Bronchial epithelial cell (primary cell): ENCODE data around the gene RGCC. TPM values are rescaled to one million over a fixed set of nuclear protein-coding genes. Genes with fewer than 3 reads are reported as not detected.

Experiments
- DNase-seq: peaks from one replicate; pipeline ENCODE4 v3.0.0-alpha.2; 2010; ENCODE audit warnings: low read depth
- FAIRE-seq: peaks from 2 replicates; lab custom pipeline; 2011; peaks lifted over from hg19 to GRCh38; lab: Jason Lieb, UNC
- H3K27me3 ChIP-seq: 2 replicates; pipeline ENCODE4 v1.5.1; 2011; ENCODE audit warnings: low read length; ENCODE audit not compliant: control insufficient read depth, insufficient read depth
- H3K36me3 ChIP-seq: 2 replicates; pipeline ENCODE4 v1.5.1; 2011; ENCODE audit warnings: low read length; ENCODE audit not compliant: control insufficient read depth, insufficient read depth
- H3K4me3 ChIP-seq: 2 replicates; pipeline ENCODE4 v1.5.1; 2011; ENCODE audit warnings: mild to moderate bottlenecking, low read depth, low read length, control low read depth
- CTCF ChIP-seq: IDR thresholded peaks from 2 replicates; pipeline ENCODE4 v1.5.1; 2011; ENCODE audit warnings: mild to moderate bottlenecking, moderate library complexity, low read length, control low read depth, inconsistent platforms; ENCODE audit not compliant: insufficient read depth, severe bottlenecking
- total RNA-seq: library from RNA; depleted of rRNA; stranded (reverse); fragments of >200 nt; gene quantifications from 2 replicates; pipeline ENCODE4 v1.2.1, GENCODE V29; 2014

The RGCC gene, protein sequence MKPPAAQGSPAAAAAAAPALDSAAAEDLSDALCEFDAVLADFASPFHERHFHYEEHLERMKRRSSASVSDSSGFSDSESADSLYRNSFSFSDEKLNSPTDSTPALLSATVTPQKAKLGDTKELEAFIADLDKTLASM
- 2.3 and 13.2 TPM in 2 replicates for total RNA-seq

- FAIRE-seq (no peak), DNase-seq (peak; percentile 38)
- no peak for TF ChIP-seq CTCF
- H3K4me3 ChIP-seq, result peak within 1 kb of the TSS; percentile 60
- peaks cover 2% of the 10 kb centered on the region for H3K36me3 ChIP-seq
- H3K27me3 ChIP-seq, result peaks cover 5% of the 10 kb centered on the region
Observed at GRCh38 chr13:41456768-41457588, at the start of gene RGCC. RGCC (plus strand) TSS chr13:41457550; CDS start chr13:41457708, 158 bp downstream.

- Histone ChIP-seq H3K36me3 (no peaks in the 10 kb centered on the region), H3K27me3 (no peaks in the 10 kb centered on the region), H3K4me3 (no peak overlapping the region)
- TF ChIP-seq CTCF, result no peak
- FAIRE-seq, result no peak
- no peak for DNase-seq
Observed at GRCh38 chr13:41408121-41408520, 49.2 kb upstream of the RGCC start.

DNA sequence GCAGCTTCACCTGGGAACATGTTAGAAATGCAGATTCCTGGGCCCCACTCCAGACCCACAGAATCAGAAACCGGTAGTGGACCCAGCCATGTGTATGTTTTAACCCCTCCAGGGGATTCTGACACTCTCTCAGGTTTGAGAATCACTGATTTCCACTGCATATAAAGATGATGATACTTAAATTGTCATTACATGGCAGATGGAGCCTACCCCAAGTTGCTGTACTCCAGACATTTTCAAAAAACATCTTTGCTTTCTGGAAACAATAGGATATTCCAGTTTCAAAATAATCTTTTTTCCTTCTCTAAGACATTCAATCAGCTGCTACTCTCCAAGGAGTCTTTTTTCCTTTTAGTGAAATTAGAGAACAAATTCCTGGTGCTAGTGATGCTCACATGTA is 48.6 kb upstream of the RGCC start:
- no peak for FAIRE-seq
- no peak for TF ChIP-seq CTCF
- no peak for DNase-seq

DNA sequence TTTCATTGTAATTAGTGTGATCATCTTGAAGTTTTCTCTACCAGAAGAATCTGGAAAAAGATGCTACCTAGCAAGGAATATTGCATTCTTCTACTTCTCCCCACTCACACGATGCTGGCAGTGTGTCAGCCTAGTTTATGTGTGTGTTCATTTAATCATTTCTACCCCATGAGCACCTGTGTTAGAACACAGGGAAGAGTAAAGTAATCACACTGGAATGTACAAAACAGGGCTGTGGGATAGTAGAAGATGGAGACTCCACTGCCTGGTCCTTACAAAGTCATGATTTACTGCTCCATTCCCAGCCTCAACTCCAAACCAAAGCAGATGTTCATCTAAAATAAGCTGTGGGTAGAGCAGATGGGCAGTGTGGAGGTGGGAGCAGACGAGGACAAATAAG is 47.7 kb upstream of the RGCC start:
- no peak for DNase-seq
- no peak for FAIRE-seq
- no peak for TF ChIP-seq CTCF
- Histone ChIP-seq H3K4me3 (no peak overlapping the region), H3K27me3 (no peaks in the 10 kb centered on the region), H3K36me3 (no peaks in the 10 kb centered on the region)

More for the DNA sequence above, 48.6 kb upstream of the RGCC start:
- no peak overlapping the region for H3K4me3 ChIP-seq
- H3K27me3 ChIP-seq, result no peaks in the 10 kb centered on the region
- H3K36me3 ChIP-seq, result no peaks in the 10 kb centered on the region

DNA sequence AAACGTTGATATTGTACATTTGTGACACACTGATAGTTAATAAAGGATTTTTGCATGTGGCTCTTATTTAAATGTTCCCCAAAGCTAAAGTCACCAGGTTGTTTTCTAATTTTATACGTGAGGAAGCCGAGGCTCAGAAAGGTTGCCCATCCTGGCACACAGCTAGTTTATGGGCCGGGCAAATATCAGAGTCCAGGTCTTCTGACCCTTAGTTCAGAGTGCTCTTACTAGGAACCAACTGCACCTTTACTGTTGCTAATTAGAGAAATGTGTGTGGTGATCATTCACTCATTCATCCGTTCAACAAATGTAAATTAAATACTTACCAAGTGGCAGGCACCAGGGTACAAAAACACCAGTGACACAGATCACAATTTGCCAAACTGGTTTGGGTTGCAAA is 46.3 kb upstream of the RGCC start:
- no peak for FAIRE-seq
- TF ChIP-seq CTCF, result no peak
- H3K4me3 ChIP-seq, result no peak overlapping the region

GRCh38 chr13:41411522-41411921 is 45.8 kb upstream of the RGCC start:
- TF ChIP-seq CTCF, result peak; percentile 50
- no peak for FAIRE-seq
- H3K36me3 ChIP-seq, result no peaks in the 10 kb centered on the region

More for the DNA sequence above, 46.3 kb upstream of the RGCC start:
- no peaks in the 10 kb centered on the region for H3K36me3 ChIP-seq
- H3K27me3 ChIP-seq, result no peaks in the 10 kb centered on the region
- no peak for DNase-seq

More at GRCh38 chr13:41411522-41411921, 45.8 kb upstream of the RGCC start:
- peak; percentile 50 for DNase-seq
- no peaks in the 10 kb centered on the region for H3K27me3 ChIP-seq
- H3K4me3 ChIP-seq, result no peak overlapping the region
